ENCODE measurements around the gene VCAN.

GRCh38 chr5:83559118-83559785, 87.7 kb downstream of the VCAN start:
- TF ChIP-seq ZNF384 (IDR thresholded peaks at IDR 0.05) (no peak), BHLHE40 (IDR thresholded peaks at IDR 0.05; ENCODE audit: borderline replicate concordance) (no peak), FOXM1 (IDR thresholded peaks at IDR 0.05; ENCODE audit: borderline replicate concordance) (no peak)
